ENCODE results near the gene PADI2. TPM values are rescaled to one million over a fixed set of nuclear protein-coding genes. Genes with fewer than 3 reads are reported as not detected.

Gene PADI2
- total RNA-seq, 1 donor: under 0.01 TPM

DNA sequence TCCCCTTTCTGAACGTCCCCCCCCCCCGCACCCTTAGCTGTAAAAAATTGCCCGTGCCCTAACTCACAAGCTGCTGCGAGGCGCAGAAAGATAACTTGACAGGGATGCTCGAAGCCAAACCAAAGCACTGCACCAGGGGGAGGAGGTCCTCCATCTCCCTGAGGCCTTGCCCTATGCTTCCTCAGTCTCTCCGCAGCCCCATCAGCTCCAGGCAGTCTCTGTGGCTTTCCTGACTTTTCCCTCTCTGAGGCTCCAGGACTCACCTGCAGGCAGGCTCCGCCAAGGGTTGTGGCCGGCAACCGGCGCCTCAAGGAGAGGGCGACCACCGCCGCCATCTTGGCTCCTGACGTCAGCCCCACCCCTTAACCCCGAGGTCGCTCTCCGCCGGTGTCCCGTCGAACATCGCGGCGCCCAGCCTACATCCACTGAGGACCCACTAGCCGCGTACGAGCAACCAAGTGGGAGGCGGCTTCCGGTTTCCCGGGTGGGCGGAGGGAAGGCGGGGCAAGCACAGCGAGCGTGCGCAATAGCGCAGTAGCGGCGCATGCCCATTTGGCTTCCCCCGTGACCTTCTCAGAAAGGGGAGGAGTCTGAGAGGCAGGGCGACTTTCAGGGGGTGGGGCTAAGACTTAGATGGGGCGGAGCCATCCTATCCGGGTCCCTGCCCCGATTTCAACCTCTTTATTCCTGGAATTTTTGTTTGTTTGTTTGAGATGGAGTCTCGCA is 65.4 kb downstream of the PADI2 start, which contains the start of gene SDHB:
SDHB (minus strand) TSS at position 348 of the 726 bp plus-strand sequence; CDS start at position 335, 13 bp downstream.
- TF ChIP-seq, protein P1, sequence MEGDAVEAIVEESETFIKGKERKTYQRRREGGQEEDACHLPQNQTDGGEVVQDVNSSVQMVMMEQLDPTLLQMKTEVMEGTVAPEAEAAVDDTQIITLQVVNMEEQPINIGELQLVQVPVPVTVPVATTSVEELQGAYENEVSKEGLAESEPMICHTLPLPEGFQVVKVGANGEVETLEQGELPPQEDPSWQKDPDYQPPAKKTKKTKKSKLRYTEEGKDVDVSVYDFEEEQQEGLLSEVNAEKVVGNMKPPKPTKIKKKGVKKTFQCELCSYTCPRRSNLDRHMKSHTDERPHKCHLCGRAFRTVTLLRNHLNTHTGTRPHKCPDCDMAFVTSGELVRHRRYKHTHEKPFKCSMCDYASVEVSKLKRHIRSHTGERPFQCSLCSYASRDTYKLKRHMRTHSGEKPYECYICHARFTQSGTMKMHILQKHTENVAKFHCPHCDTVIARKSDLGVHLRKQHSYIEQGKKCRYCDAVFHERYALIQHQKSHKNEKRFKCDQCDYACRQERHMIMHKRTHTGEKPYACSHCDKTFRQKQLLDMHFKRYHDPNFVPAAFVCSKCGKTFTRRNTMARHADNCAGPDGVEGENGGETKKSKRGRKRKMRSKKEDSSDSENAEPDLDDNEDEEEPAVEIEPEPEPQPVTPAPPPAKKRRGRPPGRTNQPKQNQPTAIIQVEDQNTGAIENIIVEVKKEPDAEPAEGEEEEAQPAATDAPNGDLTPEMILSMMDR (IDR thresholded peaks at IDR 0.05; ENCODE audit: extremely low read depth, low read depth, low read length): no peak
- DNase-seq (ENCODE audit: insufficient read length, low spot score, missing footprints): peak; percentile 97

DNA sequence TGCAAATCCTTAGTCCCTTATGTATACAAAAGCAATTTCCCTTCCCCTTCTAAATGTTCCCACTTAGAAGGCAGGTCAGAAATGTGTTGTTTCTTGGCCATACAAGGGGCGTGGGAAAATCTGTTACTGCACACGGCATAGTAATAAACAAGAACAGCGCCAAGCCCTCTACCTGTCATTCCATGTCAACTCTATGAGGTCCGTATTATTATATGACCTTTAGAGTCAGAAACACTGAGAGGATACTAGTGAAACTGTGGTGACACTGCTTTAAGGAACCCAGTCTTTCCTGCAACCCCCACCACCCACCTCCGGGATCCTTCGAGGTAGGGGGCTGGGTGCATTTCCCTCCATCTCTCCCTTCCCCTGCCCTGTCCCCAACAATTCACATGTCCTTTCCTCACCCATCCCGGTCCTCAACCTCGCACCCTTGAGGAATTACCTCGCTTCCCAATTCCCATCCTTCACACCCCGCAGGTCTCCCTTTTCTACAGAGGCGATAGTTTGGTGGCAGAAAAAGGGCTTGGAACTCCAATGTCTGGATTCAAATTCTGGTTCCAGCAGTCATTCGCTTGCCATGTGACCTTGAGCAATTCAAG is 66.1 kb downstream of the PADI2 start:
- H4K20me1 ChIP-seq (ENCODE audit: insufficient read depth, low read length): peaks cover 16% of the 10 kb centered on the region
- DNase-seq (ENCODE audit: insufficient read length, low spot score, missing footprints): no peak
- peak overlapping the region; percentile 99 for H3K4me2 ChIP-seq (ENCODE audit: insufficient read depth, low read length)
- peaks cover 20% of the 10 kb centered on the region for H3K36me3 ChIP-seq (ENCODE audit: insufficient read depth, low read length)
- peak overlapping the region; percentile 99 for H3K4me3 ChIP-seq (ENCODE audit: insufficient read depth, low read length)
- H3K9me3 ChIP-seq (ENCODE audit: low read depth, low read length): no peaks in the 10 kb centered on the region
- peak overlapping the region; percentile 94 for H2AFZ ChIP-seq (ENCODE audit: low read length)
- peak overlapping the region; percentile 90 for H3K27ac ChIP-seq (ENCODE audit: low read depth, low read length)
- TF ChIP-seq, protein P1 (IDR thresholded peaks at IDR 0.05; ENCODE audit: extremely low read depth, low read depth, low read length): no peak
- peaks cover 51% of the 10 kb centered on the region for H3K79me2 ChIP-seq (ENCODE audit: insufficient read depth, low read length)
- H3K27me3 ChIP-seq (ENCODE audit: insufficient read depth, low read length): peaks cover 2% of the 10 kb centered on the region
- peaks cover 14% of the 10 kb centered on the region for H3K4me1 ChIP-seq (ENCODE audit: insufficient read depth, low read length)

More for the DNA sequence above, 65.4 kb downstream of the PADI2 start, which contains the start of gene SDHB:
- Histone ChIP-seq H3K4me3 (ENCODE audit: insufficient read depth, low read length) (peak within 1 kb of the TSS; percentile 99), H3K79me2 (ENCODE audit: insufficient read depth, low read length) (peaks cover 48% of the 10 kb centered on the region), H3K27ac (ENCODE audit: low read depth, low read length) (peak within 1 kb of the TSS; percentile 90), H2AFZ (ENCODE audit: low read length) (peak within 1 kb of the TSS; percentile 94), H3K4me1 (ENCODE audit: insufficient read depth, low read length) (peaks cover 14% of the 10 kb centered on the region), H3K36me3 (ENCODE audit: insufficient read depth, low read length) (peaks cover 20% of the 10 kb centered on the region), H3K27me3 (ENCODE audit: insufficient read depth, low read length) (peaks cover 2% of the 10 kb centered on the region), H3K4me2 (ENCODE audit: insufficient read depth, low read length) (peak within 1 kb of the TSS; percentile 99), H4K20me1 (ENCODE audit: insufficient read depth, low read length) (peaks cover 14% of the 10 kb centered on the region), H3K9me3 (ENCODE audit: low read depth, low read length) (no peaks in the 10 kb centered on the region)

DNA sequence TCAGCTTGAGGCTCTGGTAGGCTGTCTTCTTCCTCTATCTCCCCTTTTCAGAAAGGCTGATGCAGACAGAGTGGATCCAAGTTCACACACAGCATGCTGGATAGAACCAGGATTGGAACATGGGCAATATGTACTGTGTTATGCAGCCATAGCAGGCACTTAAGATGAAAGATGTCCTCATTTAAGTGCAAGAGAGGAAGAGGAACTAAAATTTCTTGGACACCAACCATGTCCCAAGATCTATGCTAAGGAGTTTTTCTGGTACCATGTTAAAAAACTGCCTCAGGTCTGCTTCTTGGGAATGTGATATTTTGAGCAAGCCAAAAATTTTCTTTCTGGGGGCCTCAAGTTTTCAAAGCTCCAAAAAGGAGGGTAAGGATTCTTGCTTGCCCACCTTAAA is 66.6 kb downstream of the PADI2 start:
- H4K20me1 ChIP-seq (ENCODE audit: insufficient read depth, low read length): peaks cover 20% of the 10 kb centered on the region
- TF ChIP-seq, protein P1 (IDR thresholded peaks at IDR 0.05; ENCODE audit: extremely low read depth, low read depth, low read length): no peak
- no peak overlapping the region for H2AFZ ChIP-seq (ENCODE audit: low read length)

GRCh38 chr1:17052038-17052437 is 67.2 kb downstream of the PADI2 start:
- Histone ChIP-seq H4K20me1 (ENCODE audit: insufficient read depth, low read length) (peaks cover 20% of the 10 kb centered on the region), H3K36me3 (ENCODE audit: insufficient read depth, low read length) (peaks cover 20% of the 10 kb centered on the region), H3K27me3 (ENCODE audit: insufficient read depth, low read length) (peaks cover 2% of the 10 kb centered on the region), H2AFZ (ENCODE audit: low read length) (no peak overlapping the region), H3K79me2 (ENCODE audit: insufficient read depth, low read length) (peaks cover 62% of the 10 kb centered on the region), H3K4me3 (ENCODE audit: insufficient read depth, low read length) (no peak overlapping the region), H3K9me3 (ENCODE audit: low read depth, low read length) (no peaks in the 10 kb centered on the region), H3K27ac (ENCODE audit: low read depth, low read length) (no peak overlapping the region), H3K4me2 (ENCODE audit: insufficient read depth, low read length) (no peak overlapping the region), H3K4me1 (ENCODE audit: insufficient read depth, low read length) (peaks cover 14% of the 10 kb centered on the region)
- TF ChIP-seq, protein P1 (IDR thresholded peaks at IDR 0.05; ENCODE audit: extremely low read depth, low read depth, low read length): no peak
- DNase-seq (ENCODE audit: insufficient read length, low spot score, missing footprints): no peak

More for the DNA sequence above, 66.6 kb downstream of the PADI2 start:
- H3K4me2 ChIP-seq (ENCODE audit: insufficient read depth, low read length): peak overlapping the region; percentile 99
- DNase-seq (ENCODE audit: insufficient read length, low spot score, missing footprints): no peak
- H3K27ac ChIP-seq (ENCODE audit: low read depth, low read length): peak overlapping the region; percentile 90
- H3K36me3 ChIP-seq (ENCODE audit: insufficient read depth, low read length): peaks cover 20% of the 10 kb centered on the region
- peaks cover 56% of the 10 kb centered on the region for H3K79me2 ChIP-seq (ENCODE audit: insufficient read depth, low read length)
- H3K4me1 ChIP-seq (ENCODE audit: insufficient read depth, low read length): peaks cover 14% of the 10 kb centered on the region
- peak overlapping the region; percentile 99 for H3K4me3 ChIP-seq (ENCODE audit: insufficient read depth, low read length)
- H3K27me3 ChIP-seq (ENCODE audit: insufficient read depth, low read length): peaks cover 2% of the 10 kb centered on the region
- no peaks in the 10 kb centered on the region for H3K9me3 ChIP-seq (ENCODE audit: low read depth, low read length)

Data from osteoblast (primary cell).